Vagina (tissue), 2 donors: ENCODE data around the gene PNMT.

Source experiments
- CTCF ChIP-seq, 3 experiments: fragments of 450-650 bp in 2 of 3; fragments of 200-600 bp in 1 of 3; sonication (generic) in 1 of 3; IDR thresholded peaks; one replicate each; pipeline ENCODE4 v1.5.1; 2017 to 2019; ENCODE audit warnings: antibody characterized with exemption in 3 of 3, mild to moderate bottlenecking in 2 of 3, moderate library complexity in 2 of 3
- POLR2A ChIP-seq, 2 donors: fragments of 450-650 bp; IDR thresholded peaks; one replicate each; pipeline ENCODE4 v1.6.1; 2017; ENCODE audit warnings: antibody characterized with exemption in 2 of 2, mild to moderate bottlenecking in 2 of 2, moderate library complexity in 2 of 2

- no peak for TF ChIP-seq CTCF (IDR thresholded peaks at IDR 0.05)
- TF ChIP-seq POLR2A (IDR thresholded peaks at IDR 0.05) = no peak
Measured at GRCh38 chr17:39711851-39712250, 43.6 kb downstream of the PNMT start.
